GM21515 (cell line): ENCODE results near the gene MTMR12.
"Not testable (repeated sequence)": the region's sequence is repeated elsewhere in the genome, so short reads cannot be mapped to it uniquely, and the experiment has no call there.

ENCODE experiments used
- ATAC-seq: cut with Tn5 transposase; IDR thresholded peaks from one replicate; pipeline ENCODE4 v1.9.1; 2021; ENCODE audit not compliant: unreplicated experiment

MTMR12 gene

GRCh38 chr5:32301891-32302290 is 10.8 kb downstream of the MTMR12 start:
- no peak for ATAC-seq

- no peak for ATAC-seq
These were observed 13.6 kb downstream of the MTMR12 start for GRCh38 chr5:32299059-32299677.

- no peak for ATAC-seq
These were observed 14.7 kb downstream of the MTMR12 start for GRCh38 chr5:32298059-32298415.

- no peak for ATAC-seq
These were observed 15.3 kb downstream of the MTMR12 start for GRCh38 chr5:32297181-32298058.

- ATAC-seq: not testable (repeated sequence)
These were observed 16.6 kb downstream of the MTMR12 start for GRCh38 chr5:32295966-32296772.

- ATAC-seq: no peak
These were observed 21.1 kb downstream of the MTMR12 start for GRCh38 chr5:32291591-32291990.

GRCh38 chr5:32290922-32291321 is 21.8 kb downstream of the MTMR12 start:
- no peak for ATAC-seq

GRCh38 chr5:32290501-32290900 is 22.2 kb downstream of the MTMR12 start:
- not testable (repeated sequence) for ATAC-seq

GRCh38 chr5:32289986-32290385 is 22.8 kb downstream of the MTMR12 start:
- ATAC-seq: not testable (repeated sequence)

GRCh38 chr5:32288135-32288534 is 24.6 kb downstream of the MTMR12 start:
- ATAC-seq: not testable (repeated sequence)

- not testable (repeated sequence) for ATAC-seq
These were observed 25.2 kb downstream of the MTMR12 start for GRCh38 chr5:32287525-32287924.

- no peak for ATAC-seq
These were observed 27.1 kb downstream of the MTMR12 start for GRCh38 chr5:32285510-32286138.

GRCh38 chr5:32283539-32284377 is 29.0 kb downstream of the MTMR12 start:
- peak; percentile 47 for ATAC-seq

- ATAC-seq: no peak
These were observed 29.7 kb downstream of the MTMR12 start for GRCh38 chr5:32283061-32283460.

- no peak for ATAC-seq
These were observed 30.1 kb downstream of the MTMR12 start for GRCh38 chr5:32282633-32283032.

- ATAC-seq: not testable (repeated sequence)
These were observed 31.2 kb downstream of the MTMR12 start for GRCh38 chr5:32281378-32282133.

GRCh38 chr5:32280656-32281081 is 32.1 kb downstream of the MTMR12 start:
- peak; percentile 89 for ATAC-seq

- no peak for ATAC-seq
These were observed 33.0 kb downstream of the MTMR12 start for GRCh38 chr5:32279786-32280185.

- no peak for ATAC-seq
These were observed 33.5 kb downstream of the MTMR12 start for GRCh38 chr5:32279223-32279622.
